B cell (primary cell): ENCODE results near the gene XRCC4. TPM values are rescaled to one million over a fixed set of nuclear protein-coding genes. Genes with fewer than 3 reads are reported as not detected.

Source experiments
- ATAC-seq: fragments of 200-7000 bp; cut with Tn5 transposase; one replicate; pipeline ENCODE4 v1.10.0; 2021; ENCODE audit warnings: low read depth, mild to moderate bottlenecking, moderate number of reproducible peaks, moderate library complexity
- CTCF ChIA-PET: fragments of 350-600 bp; sonication (Branson Sonifier 250); formaldehyde crosslinking; loops from one replicate; lab custom pipeline; 2021; ENCODE audit warnings: antibody characterized with exemption, inconsistent platforms; lab: Charles Lee
- POLR2A ChIA-PET: fragments of 350-600 bp; sonication (Branson Sonifier 250); formaldehyde crosslinking; loops from one replicate; lab custom pipeline; 2021; ENCODE audit warnings: antibody characterized with exemption; lab: Charles Lee
- DNase-seq: peaks from one replicate; pipeline ENCODE4 v3.0.0; 2013
- H2AFZ ChIP-seq: 2 replicates; pipeline ENCODE4 v1.6.1; 2012; ENCODE audit warnings: mild to moderate bottlenecking, low read depth, low read length; ENCODE audit not compliant: insufficient read depth, poor library complexity, severe bottlenecking
- H3K27ac ChIP-seq, 2 donors: 1 replicate in 1 of 2; 2 replicates in 1 of 2; pipeline ENCODE4 v1.5.1; 2012 to 2013; ENCODE audit warnings: low read length in 2 of 2, mild to moderate bottlenecking in 2 of 2, moderate library complexity in 1 of 2
- H3K27me3 ChIP-seq, 4 experiments: fragments of 200-600 bp in 1 of 4; sonication (generic) in 1 of 4; replicated peaks in 1 of 4; 1 replicate in 2 of 4; 2 replicates in 2 of 4; pipeline versions ENCODE4 v1.6.1 to v1.7.0; 2013 to 2016; ENCODE audit warnings: low read length in 3 of 4, mild to moderate bottlenecking in 2 of 4, mixed read lengths in 1 of 4, moderate library complexity in 1 of 4; ENCODE audit not compliant: insufficient read depth in 4 of 4, control insufficient read depth in 3 of 4; ENCODE audit errors: control extremely low read depth in 1 of 4
- H3K36me3 ChIP-seq, 2 experiments: replicated peaks in 1 of 2; 1 replicate in 1 of 2; 2 replicates in 1 of 2; pipeline versions ENCODE4 v1.6.1 to v1.7.1; 2013; ENCODE audit warnings: low read length in 1 of 2; ENCODE audit not compliant: insufficient read depth in 2 of 2, control insufficient read depth in 1 of 2; ENCODE audit errors: control extremely low read depth in 1 of 2, extremely low read depth in 1 of 2
- H3K4me1 ChIP-seq, 2 donors: fragments of 200-600 bp in 1 of 2; sonication (generic) in 1 of 2; 1 replicate in 1 of 2; 2 replicates in 1 of 2; pipeline versions ENCODE4 v1.5.1 to v1.6.1; 2013 to 2017; ENCODE audit warnings: low read length in 2 of 2; ENCODE audit not compliant: control insufficient read depth in 2 of 2, insufficient read depth in 2 of 2
- H3K4me2 ChIP-seq: replicated peaks from 2 replicates; pipeline ENCODE3; 2012; ENCODE audit warnings: mild to moderate bottlenecking, low read depth, low read length; ENCODE audit not compliant: poor library complexity, severe bottlenecking
- H3K4me3 ChIP-seq, 5 experiments: fragments of 200-600 bp in 1 of 5; sonication (generic) in 1 of 5; 1 replicate in 3 of 5; 2 replicates in 2 of 5; pipeline versions ENCODE4 v1.5.1 to v1.7.0; 2011 to 2016; ENCODE audit warnings: low read length in 4 of 5, mild to moderate bottlenecking in 4 of 5, low read depth in 2 of 5, control low read depth in 1 of 5, moderate library complexity in 1 of 5; ENCODE audit not compliant: insufficient read depth in 1 of 5; ENCODE audit errors: control extremely low read depth in 1 of 5, extremely low read depth in 1 of 5
- H3K79me2 ChIP-seq: fragments of 200-600 bp; sonication (generic); one replicate; pipeline ENCODE4 v1.6.0; 2016; ENCODE audit warnings: low read length; ENCODE audit not compliant: control insufficient read depth, insufficient read depth
- H3K9ac ChIP-seq: fragments of 200-600 bp; sonication (generic); 2 replicates; pipeline ENCODE4 v1.6.1; 2017; ENCODE audit warnings: mild to moderate bottlenecking, low read length, moderate library complexity
- H3K9me3 ChIP-seq, 3 donors: one replicate each; pipeline versions ENCODE4 v1.6.1 to v1.7.1; 2013; ENCODE audit warnings: low read length in 2 of 3; ENCODE audit not compliant: control insufficient read depth in 2 of 3, insufficient read depth in 1 of 3; ENCODE audit errors: control extremely low read depth in 1 of 3
- H4K20me1 ChIP-seq: 2 replicates; pipeline ENCODE4 v1.6.0; 2012; ENCODE audit warnings: mild to moderate bottlenecking, low read length; ENCODE audit not compliant: insufficient read depth, control insufficient read depth, poor library complexity, severe bottlenecking
- H3K27ac Mint-ChIP-seq: one replicate; pipeline ENCODE4 v1.8.0; 2021; ENCODE audit warnings: mixed read lengths
- H3K27me3 Mint-ChIP-seq: one replicate; pipeline ENCODE4 v1.8.0; 2021; ENCODE audit warnings: mixed read lengths
- H3K4me1 Mint-ChIP-seq: one replicate; pipeline ENCODE4 v1.8.0; 2021; ENCODE audit warnings: mixed read lengths
- H3K4me3 Mint-ChIP-seq: one replicate; pipeline ENCODE4 v1.8.0; 2021; ENCODE audit warnings: mixed read lengths
- H3K9me3 Mint-ChIP-seq: one replicate; pipeline ENCODE4 v1.8.0; 2022; ENCODE audit warnings: mixed read lengths; ENCODE audit not compliant: insufficient read depth
- EZH2 ChIP-seq: IDR thresholded peaks from 2 replicates; pipeline ENCODE4 v1.6.1; 2012; ENCODE audit warnings: borderline replicate concordance, low read depth, mild to moderate bottlenecking, moderate library complexity, low read length; ENCODE audit not compliant: insufficient read depth, poor library complexity, severe bottlenecking
- WGBS: methylation state at CpG from one replicate; pipeline ENCODE4 v1.1.5; 2013; ENCODE audit warnings: missing lambda C conversion rate; ENCODE audit not compliant: insufficient coverage; 5-methylcytosine and 5-hydroxymethylcytosine counted together
- intact Hi-C: fragments of 100-400 bp; cut with micrococcal nuclease; formaldehyde crosslinking; loops from one replicate; pipeline ENCODE4 v1.10.0; 2022
- polyA plus RNA-seq: library from polyadenylated mRNA; depleted of rRNA; stranded (reverse); fragments of >200 nt; gene quantifications from 2 replicates; pipeline ENCODE4 v1.2.3, GENCODE V29; 2012
- total RNA-seq, 2 donors: library from RNA; stranded (reverse); fragments of 120-200 nt in 1 of 2; gene quantifications; 1 replicate in 1 of 2; 2 replicates in 1 of 2; pipeline versions ENCODE4 v1.2.3 to v1.2.4, GENCODE V29; 2013 to 2022
- TF ChIP-seq, protein P1 (sequence below): fragments of 200-600 bp; IDR thresholded peaks from one replicate; pipeline ENCODE4 v1.8.0; 2022; ENCODE audit warnings: antibody characterized with exemption, mild to moderate bottlenecking

XRCC4 gene
- total and polyA plus RNA-seq, 2 donors (not counting 1 experiment from before 2014, with no cell fraction given): 1.3 to 7.7 TPM

GRCh38 chr5:83049370-83049885 is 27.9 kb upstream of the XRCC4 start:
- H3K4me3 ChIP-seq: no peak overlapping the region
- no peak for ATAC-seq
- no CpG with 5 or more reads among the region's 3 CpGs for WGBS

GRCh38 chr5:83050723-83051340 is 26.5 kb upstream of the XRCC4 start:
- H3K9me3 ChIP-seq: no peaks in the 10 kb centered on the region

More at GRCh38 chr5:83049370-83049885, 27.9 kb upstream of the XRCC4 start:
- H3K27me3 Mint-ChIP-seq: no peaks in the 10 kb centered on the region
- H3K4me3 Mint-ChIP-seq: no peak overlapping the region
- H3K9me3 Mint-ChIP-seq: no peaks in the 10 kb centered on the region
- no peaks in the 10 kb centered on the region for H3K4me1 Mint-ChIP-seq
- Histone ChIP-seq H3K9me3 (no peaks in the 10 kb centered on the region), H3K4me1 (no peaks in the 10 kb centered on the region), H3K27me3 (no peaks in the 10 kb centered on the region), H3K79me2 (no peaks in the 10 kb centered on the region), H2AFZ (no peak overlapping the region), H4K20me1 (no peaks in the 10 kb centered on the region), H3K36me3 (peaks cover 9 to 13% of the 10 kb centered on the region in 2 experiments), H3K4me2 (no peak overlapping the region), H3K27ac (no peak overlapping the region), H3K9ac (no peak overlapping the region)
- TF ChIP-seq, protein P1, sequence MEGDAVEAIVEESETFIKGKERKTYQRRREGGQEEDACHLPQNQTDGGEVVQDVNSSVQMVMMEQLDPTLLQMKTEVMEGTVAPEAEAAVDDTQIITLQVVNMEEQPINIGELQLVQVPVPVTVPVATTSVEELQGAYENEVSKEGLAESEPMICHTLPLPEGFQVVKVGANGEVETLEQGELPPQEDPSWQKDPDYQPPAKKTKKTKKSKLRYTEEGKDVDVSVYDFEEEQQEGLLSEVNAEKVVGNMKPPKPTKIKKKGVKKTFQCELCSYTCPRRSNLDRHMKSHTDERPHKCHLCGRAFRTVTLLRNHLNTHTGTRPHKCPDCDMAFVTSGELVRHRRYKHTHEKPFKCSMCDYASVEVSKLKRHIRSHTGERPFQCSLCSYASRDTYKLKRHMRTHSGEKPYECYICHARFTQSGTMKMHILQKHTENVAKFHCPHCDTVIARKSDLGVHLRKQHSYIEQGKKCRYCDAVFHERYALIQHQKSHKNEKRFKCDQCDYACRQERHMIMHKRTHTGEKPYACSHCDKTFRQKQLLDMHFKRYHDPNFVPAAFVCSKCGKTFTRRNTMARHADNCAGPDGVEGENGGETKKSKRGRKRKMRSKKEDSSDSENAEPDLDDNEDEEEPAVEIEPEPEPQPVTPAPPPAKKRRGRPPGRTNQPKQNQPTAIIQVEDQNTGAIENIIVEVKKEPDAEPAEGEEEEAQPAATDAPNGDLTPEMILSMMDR: no peak
- no peak for TF ChIP-seq EZH2
- POLR2A ChIA-PET: no interaction called here
- no peak for DNase-seq
- intact Hi-C loops: no loop called here
- no peak overlapping the region for H3K27ac Mint-ChIP-seq
- CTCF ChIA-PET: no interaction called here

More at GRCh38 chr5:83050723-83051340, 26.5 kb upstream of the XRCC4 start:
- Mint-ChIP-seq H3K4me3 (no peak overlapping the region), H3K27ac (no peak overlapping the region), H3K27me3 (no peaks in the 10 kb centered on the region), H3K4me1 (no peaks in the 10 kb centered on the region), H3K9me3 (no peaks in the 10 kb centered on the region)
- no peak overlapping the region for H2AFZ ChIP-seq
- intact Hi-C loops: no loop called here
- H3K36me3 ChIP-seq: peaks cover 9 to 21% of the 10 kb centered on the region in 2 experiments
- ATAC-seq: no peak
- H3K4me2 ChIP-seq: no peak overlapping the region
- H4K20me1 ChIP-seq: no peaks in the 10 kb centered on the region
- no peak for DNase-seq
- H3K9ac ChIP-seq: no peak overlapping the region
- H3K27me3 ChIP-seq: no peaks in the 10 kb centered on the region
- H3K27ac ChIP-seq: no peak overlapping the region
- no peak overlapping the region for H3K4me3 ChIP-seq
- no peaks in the 10 kb centered on the region for H3K4me1 ChIP-seq
- no peaks in the 10 kb centered on the region for H3K79me2 ChIP-seq
- WGBS: 100% methylated on average over 2 of the region's 4 CpGs
- POLR2A ChIA-PET: no interaction called here
- CTCF ChIA-PET: no interaction called here
- no peak for TF ChIP-seq EZH2
- TF ChIP-seq, protein P1: no peak
